Karpas-422 (cell line): Measurements from ENCODE around the gene FAM8A1. TPM values are rescaled to one million over a fixed set of nuclear protein-coding genes. Genes with fewer than 3 reads are reported as not detected.
"Not testable (repeated sequence)": the region's sequence is repeated elsewhere in the genome, so short reads cannot be mapped to it uniquely, and the experiment has no call there.

Source experiments
- DNase-seq: peaks from one replicate; pipeline ENCODE4 v3.0.0-alpha.2; 2015
- H2AFZ ChIP-seq: fragments of 200-600 bp; sonication (generic); 2 replicates; pipeline ENCODE4 v1.6.1; 2014; ENCODE audit warnings: antibody characterized with exemption, low read length, mixed read lengths
- H3K27ac ChIP-seq: fragments of 200-600 bp; sonication (generic); 2 replicates; pipeline ENCODE4 v1.5.1; 2014; ENCODE audit warnings: mild to moderate bottlenecking, low read length, moderate library complexity
- H3K27me3 ChIP-seq: fragments of 200-600 bp; sonication (generic); 2 replicates; pipeline ENCODE4 v1.6.1; 2014; ENCODE audit warnings: low read length, mixed read lengths
- H3K36me3 ChIP-seq: fragments of 200-600 bp; sonication (generic); 2 replicates; pipeline ENCODE4 v1.6.1; 2014; ENCODE audit warnings: low read length, mixed read lengths; ENCODE audit not compliant: insufficient read depth
- H3K4me1 ChIP-seq: fragments of 200-600 bp; sonication (generic); 2 replicates; pipeline ENCODE4 v1.6.1; 2014; ENCODE audit warnings: mild to moderate bottlenecking, low read length, mixed read lengths
- H3K4me2 ChIP-seq: fragments of 200-600 bp; sonication (generic); 2 replicates; pipeline ENCODE4 v1.6.1; 2014; ENCODE audit warnings: low read length, low read depth, mild to moderate bottlenecking; ENCODE audit not compliant: poor library complexity, severe bottlenecking
- H3K4me3 ChIP-seq: fragments of 200-600 bp; sonication (generic); 2 replicates; pipeline ENCODE4 v1.5.1; 2014; ENCODE audit warnings: mild to moderate bottlenecking, antibody characterized with exemption, low read length, mixed read lengths
- H3K79me2 ChIP-seq: fragments of 200-600 bp; sonication (generic); 2 replicates; pipeline ENCODE4 v1.6.1; 2014; ENCODE audit warnings: mild to moderate bottlenecking, low read length, mixed read lengths
- H3K9ac ChIP-seq: fragments of 200-600 bp; sonication (generic); 2 replicates; pipeline ENCODE4 v1.6.0; 2014; ENCODE audit warnings: low read length
- H3K9me2 ChIP-seq: fragments of 200-600 bp; sonication (generic), shearing (Covaris generic); replicated peaks from 2 replicates; pipeline ENCODE4 v1.6.0; 2014; ENCODE audit warnings: mild to moderate bottlenecking, low read length, moderate library complexity; ENCODE audit not compliant: insufficient read depth
- H3K9me3 ChIP-seq: fragments of 300-700, 200-600 bp; sonication (generic); 2 replicates; pipeline ENCODE4 v1.6.1; 2014; ENCODE audit warnings: low read length, mixed read lengths
- H4K20me1 ChIP-seq: fragments of 200-600 bp; sonication (generic); 2 replicates; pipeline ENCODE4 v1.6.1; 2014; ENCODE audit warnings: mild to moderate bottlenecking, antibody characterized with exemption, low read length, low read depth; ENCODE audit not compliant: insufficient read depth
- total RNA-seq: library from RNA; depleted of rRNA; stranded (reverse); fragments of >200 nt; shearing (Covaris generic); gene quantifications from 2 replicates; pipeline ENCODE4 v1.2.3, GENCODE V29; 2014; ENCODE audit warnings: low replicate concordance

The FAM8A1 gene
- total RNA-seq, 1 experiment from 2014 or later, result 11.0 TPM

DNA sequence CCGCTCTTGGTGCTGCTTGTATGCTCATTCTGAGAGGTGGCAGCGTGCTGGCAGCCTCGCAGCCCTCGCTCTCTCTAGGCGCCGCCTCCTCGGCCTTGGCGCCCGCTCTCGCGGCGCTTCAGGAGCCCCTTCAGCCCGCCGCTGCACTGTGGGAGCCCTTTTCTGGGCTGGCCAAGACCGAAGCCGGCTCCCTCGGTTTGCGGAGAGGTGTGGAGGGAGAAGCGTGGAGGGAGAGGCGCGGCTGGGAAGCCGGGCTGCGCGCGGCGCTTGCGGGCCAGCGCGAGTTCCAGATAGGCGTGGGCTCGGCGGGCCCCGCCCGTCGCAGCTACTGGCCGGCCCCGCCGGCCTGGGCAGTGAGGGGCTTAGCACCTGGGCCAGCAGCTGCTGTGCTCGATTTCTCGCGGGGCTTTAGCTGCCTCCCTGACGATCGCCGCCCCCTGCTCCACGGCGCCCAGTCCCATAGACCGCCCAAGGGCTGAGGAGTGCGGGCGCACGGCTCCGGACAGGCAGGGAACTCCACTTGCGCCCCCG is 19.5 kb upstream of the FAM8A1 start:
- H3K9ac ChIP-seq, result no peak overlapping the region
- H2AFZ ChIP-seq, result no peak overlapping the region
- H3K27me3 ChIP-seq, result no peaks in the 10 kb centered on the region
- no peak overlapping the region for H3K27ac ChIP-seq
- H4K20me1 ChIP-seq, result no peaks in the 10 kb centered on the region
- H3K9me2 ChIP-seq, result no peaks in the 10 kb centered on the region
- no peaks in the 10 kb centered on the region for H3K4me1 ChIP-seq
- peaks cover 4% of the 10 kb centered on the region; the same call in 1 of the 2 replicates for H3K9me3 ChIP-seq
- H3K36me3 ChIP-seq, result no peaks in the 10 kb centered on the region
- H3K4me3 ChIP-seq, result no peak overlapping the region
- DNase-seq, result no peak
- no peaks in the 10 kb centered on the region for H3K79me2 ChIP-seq
- H3K4me2 ChIP-seq, result no peak overlapping the region

DNA sequence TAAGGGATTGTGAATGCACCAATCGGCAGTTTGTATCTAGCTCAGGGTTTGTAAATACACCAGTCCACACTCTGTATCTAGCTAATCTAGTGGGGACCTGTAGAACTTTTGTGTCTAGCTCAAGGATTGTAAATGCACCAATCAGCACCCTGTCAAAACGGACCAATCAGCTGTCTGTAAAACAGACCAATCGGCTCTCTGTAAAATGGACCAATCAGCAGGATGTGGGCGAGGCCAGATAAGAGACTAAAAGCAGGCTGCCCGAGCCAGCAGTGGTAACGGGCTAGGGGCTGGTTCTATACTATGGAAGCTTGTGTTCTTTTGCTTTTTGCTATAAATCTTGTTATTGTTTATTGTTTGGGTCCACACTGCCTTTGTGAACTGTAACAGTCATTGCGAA is 18.8 kb upstream of the FAM8A1 start:
- not testable (repeated sequence) for H4K20me1 ChIP-seq, H3K9ac ChIP-seq, H3K79me2 ChIP-seq, H3K4me2 ChIP-seq, H3K4me3 ChIP-seq, H3K9me2 ChIP-seq, H2AFZ ChIP-seq, H3K9me3 ChIP-seq, H3K27me3 ChIP-seq, H3K27ac ChIP-seq, H3K4me1 ChIP-seq, H3K36me3 ChIP-seq, DNase-seq

DNA sequence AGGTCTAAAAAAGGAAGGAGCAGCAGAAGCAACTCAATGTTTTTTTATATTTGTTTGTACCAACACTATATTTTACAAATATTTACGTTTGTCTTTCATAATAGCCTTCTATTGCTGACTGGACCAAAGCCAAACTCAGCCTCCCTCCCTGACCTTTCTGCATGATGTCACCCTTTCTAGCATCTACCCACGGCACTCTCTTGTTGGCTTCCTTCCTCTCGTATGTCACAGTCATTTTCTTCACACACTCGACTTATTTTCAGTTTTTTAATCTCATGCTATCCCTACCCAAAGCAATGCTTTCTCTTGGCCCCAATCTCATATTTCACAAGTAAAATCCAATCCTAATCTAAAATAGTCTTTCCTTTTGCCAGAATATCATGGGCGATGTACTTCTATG is 16.3 kb upstream of the FAM8A1 start:
- H3K4me1 ChIP-seq, result no peaks in the 10 kb centered on the region
- H3K27ac ChIP-seq, result no peak overlapping the region
- H3K9me2 ChIP-seq, result no peaks in the 10 kb centered on the region
- H3K36me3 ChIP-seq, result no peaks in the 10 kb centered on the region
- H3K4me2 ChIP-seq, result no peak overlapping the region
- DNase-seq, result no peak
- no peaks in the 10 kb centered on the region for H3K79me2 ChIP-seq
- H3K9me3 ChIP-seq, result no peaks in the 10 kb centered on the region
- no peak overlapping the region for H3K9ac ChIP-seq
- no peak overlapping the region for H3K4me3 ChIP-seq
- no peak overlapping the region for H2AFZ ChIP-seq
- H4K20me1 ChIP-seq, result no peaks in the 10 kb centered on the region
- H3K27me3 ChIP-seq, result no peaks in the 10 kb centered on the region

DNA sequence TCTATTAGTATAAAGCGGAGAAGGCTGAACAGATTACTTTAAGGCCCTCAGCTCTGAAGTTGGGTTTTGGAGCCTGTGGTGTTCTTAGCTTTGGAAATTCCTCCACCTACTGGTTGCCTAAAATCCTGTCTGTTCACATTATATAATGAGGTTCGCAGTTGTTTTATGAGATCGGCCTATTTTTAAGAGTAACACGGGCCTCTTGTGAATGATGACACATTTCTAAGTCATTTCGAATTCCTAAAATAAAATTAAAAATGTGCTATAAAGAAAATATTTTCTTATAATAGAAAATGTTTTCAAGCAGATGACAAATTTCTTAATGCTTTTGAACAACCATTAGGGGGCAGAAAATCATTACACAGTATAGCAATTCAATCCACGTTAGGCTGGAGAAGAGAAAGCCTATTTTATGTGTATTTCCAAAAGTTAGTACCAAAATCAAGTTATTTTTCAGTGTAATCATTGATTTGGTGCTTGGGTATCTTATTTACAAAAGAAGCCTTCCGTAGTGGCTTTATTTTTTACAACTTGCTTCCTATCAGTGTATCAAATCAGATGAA is 15.8 kb upstream of the FAM8A1 start:
- Histone ChIP-seq H3K36me3 (no peaks in the 10 kb centered on the region), H2AFZ (no peak overlapping the region), H3K9me3 (no peaks in the 10 kb centered on the region), H3K4me3 (no peak overlapping the region), H3K9ac (no peak overlapping the region), H3K27ac (no peak overlapping the region), H3K27me3 (no peaks in the 10 kb centered on the region), H3K4me2 (no peak overlapping the region), H3K9me2 (no peaks in the 10 kb centered on the region), H3K79me2 (no peaks in the 10 kb centered on the region), H3K4me1 (no peaks in the 10 kb centered on the region), H4K20me1 (no peaks in the 10 kb centered on the region)
- peak; percentile 79 for DNase-seq

DNA sequence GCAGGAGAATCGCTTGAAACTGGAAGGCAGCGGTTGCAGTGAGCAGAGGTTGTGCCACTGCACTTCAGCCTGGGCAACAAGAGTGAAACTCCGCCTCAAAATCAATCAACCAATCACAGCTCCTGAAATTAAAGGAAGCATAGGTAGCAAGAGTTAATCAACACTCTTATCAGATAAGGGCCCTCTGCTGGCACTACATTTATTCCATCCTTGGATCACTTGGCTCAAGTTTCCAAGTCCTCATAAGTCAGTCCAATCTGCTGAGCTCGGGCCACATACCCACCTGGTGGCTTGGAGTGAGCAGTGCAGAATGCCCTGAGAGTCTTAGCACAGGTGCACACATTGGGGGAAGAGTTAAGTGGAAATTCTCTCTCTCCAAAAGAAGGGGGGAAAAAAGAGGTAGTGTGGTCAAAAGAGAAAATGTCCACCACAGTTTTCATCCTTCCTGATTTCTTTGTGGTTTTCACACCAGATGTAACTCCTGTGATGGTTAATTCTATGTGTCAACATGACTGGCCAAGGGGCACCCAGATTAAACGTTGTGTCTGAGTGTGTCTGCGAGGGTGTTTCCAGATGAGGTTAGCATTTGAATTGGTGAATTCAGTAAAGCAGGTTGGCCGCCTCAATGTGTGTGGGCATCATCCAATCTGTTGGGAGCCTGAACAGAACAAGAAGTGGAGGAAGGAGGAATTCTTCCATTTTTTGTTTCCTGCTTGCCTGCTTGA is 14.2 kb upstream of the FAM8A1 start:
- Histone ChIP-seq H3K4me1 (no peaks in the 10 kb centered on the region), H3K4me3 (no peak overlapping the region), H3K9ac (no peak overlapping the region), H4K20me1 (no peaks in the 10 kb centered on the region), H3K79me2 (no peaks in the 10 kb centered on the region), H3K36me3 (no peaks in the 10 kb centered on the region), H3K9me3 (no peaks in the 10 kb centered on the region), H3K27me3 (no peaks in the 10 kb centered on the region), H3K4me2 (no peak overlapping the region), H2AFZ (no peak overlapping the region), H3K27ac (no peak overlapping the region), H3K9me2 (no peaks in the 10 kb centered on the region)
- DNase-seq, result peak; percentile 61

DNA sequence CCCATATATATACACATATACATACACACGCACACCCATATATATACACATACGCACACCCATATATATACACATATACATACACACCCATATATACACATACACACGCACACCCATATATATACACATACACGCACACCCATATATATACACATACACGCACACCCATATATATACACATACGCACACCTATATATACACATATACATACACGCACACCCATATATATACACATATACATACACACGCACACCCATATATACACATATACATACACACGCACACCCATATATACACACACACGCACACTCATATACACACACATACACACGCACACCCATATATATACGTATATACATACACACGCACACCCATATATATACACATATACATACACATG is 13.5 kb upstream of the FAM8A1 start:
- H3K27me3 ChIP-seq, H3K79me2 ChIP-seq, H2AFZ ChIP-seq, H3K4me2 ChIP-seq, H3K9me3 ChIP-seq, H3K27ac ChIP-seq, H4K20me1 ChIP-seq, H3K36me3 ChIP-seq, H3K9ac ChIP-seq, DNase-seq, H3K4me1 ChIP-seq, H3K9me2 ChIP-seq, H3K4me3 ChIP-seq: not testable (repeated sequence)

DNA sequence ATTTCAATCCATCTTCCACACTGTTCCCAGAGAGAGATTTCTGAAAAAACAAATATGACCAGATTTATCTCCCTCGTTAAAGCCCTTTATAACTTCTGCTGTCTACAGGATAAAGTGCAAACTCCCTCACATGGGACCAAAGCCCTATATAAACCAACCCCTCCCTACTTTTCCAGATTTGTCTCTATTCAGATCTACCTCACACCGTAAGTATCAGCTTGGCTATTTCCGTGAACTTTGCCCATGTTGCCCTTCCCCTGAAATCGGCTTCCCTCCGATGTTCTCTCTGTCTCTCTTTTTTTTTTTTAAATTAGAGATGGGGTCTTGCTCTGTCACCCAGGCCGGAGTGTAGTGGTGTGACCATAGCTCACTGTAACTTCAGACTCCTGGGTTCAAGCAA is 12.1 kb upstream of the FAM8A1 start:
- no peaks in the 10 kb centered on the region for H3K9me2 ChIP-seq

DNA sequence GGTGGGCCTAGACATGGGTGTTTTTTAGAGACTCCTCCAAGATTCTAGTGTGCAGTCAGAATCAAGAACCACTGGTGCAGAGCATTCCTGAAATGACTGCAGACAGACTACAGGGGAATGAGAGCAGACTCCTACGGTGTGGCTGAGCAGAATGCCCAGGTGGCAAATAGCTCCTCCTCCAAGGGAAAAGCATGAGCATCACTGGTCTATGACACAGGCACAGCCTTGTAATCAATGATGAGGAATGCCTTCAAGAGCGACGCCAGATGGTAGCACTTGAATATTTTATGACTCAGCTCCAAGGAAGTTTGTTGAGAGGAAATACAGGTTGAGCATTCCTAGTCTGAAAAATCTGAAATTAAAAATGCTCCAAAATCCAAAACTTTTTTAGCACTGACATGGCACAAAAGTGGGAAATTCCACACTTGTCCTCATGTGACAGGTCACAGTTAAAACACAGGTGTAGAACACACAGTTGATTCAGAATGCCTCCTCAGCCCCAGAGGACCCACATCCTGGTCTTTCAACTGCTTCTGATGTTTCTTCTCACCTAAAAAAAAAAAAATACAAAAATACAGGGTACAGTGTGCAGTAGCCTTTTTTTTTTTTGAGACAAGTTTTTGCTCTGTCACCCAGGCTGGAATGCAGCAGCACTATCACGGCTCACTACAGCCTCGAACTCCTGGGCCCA is 10.6 kb upstream of the FAM8A1 start:
- DNase-seq, result no peak
- no peak overlapping the region for H3K4me3 ChIP-seq
- H3K9me3 ChIP-seq, result no peaks in the 10 kb centered on the region
- H3K9ac ChIP-seq, result no peak overlapping the region
- H3K27ac ChIP-seq, result no peak overlapping the region
- no peaks in the 10 kb centered on the region for H3K36me3 ChIP-seq
- H3K79me2 ChIP-seq, result no peaks in the 10 kb centered on the region
- H3K9me2 ChIP-seq, result no peaks in the 10 kb centered on the region
- H3K27me3 ChIP-seq, result no peaks in the 10 kb centered on the region
- H3K4me1 ChIP-seq, result no peaks in the 10 kb centered on the region
- H4K20me1 ChIP-seq, result no peaks in the 10 kb centered on the region
- no peak overlapping the region for H3K4me2 ChIP-seq
- H2AFZ ChIP-seq, result no peak overlapping the region

More for the DNA sequence above, 12.1 kb upstream of the FAM8A1 start:
- H3K4me2 ChIP-seq, result no peak overlapping the region
- no peak overlapping the region for H3K27ac ChIP-seq
- H3K4me3 ChIP-seq, result no peak overlapping the region
- H3K36me3 ChIP-seq, result no peaks in the 10 kb centered on the region
- no peaks in the 10 kb centered on the region for H3K27me3 ChIP-seq
- no peaks in the 10 kb centered on the region for H3K79me2 ChIP-seq
- H3K4me1 ChIP-seq, result no peaks in the 10 kb centered on the region
- DNase-seq, result no peak
- H3K9me3 ChIP-seq, result no peaks in the 10 kb centered on the region
- H4K20me1 ChIP-seq, result no peaks in the 10 kb centered on the region
- no peak overlapping the region for H3K9ac ChIP-seq
- H2AFZ ChIP-seq, result no peak overlapping the region
